NCI-H524 treated with DMSO at 0.1 percent for 48 hours (cell line): Measurements from ENCODE around the gene CYLD.
A peak's percentile ranks its signal among the peaks of the same experiment; 100 is the strongest.

Experiments used
- DNase-seq: peaks from one replicate; lab custom pipeline; 2025; lab: John Stamatoyannopoulos, UW

CYLD gene

DNA sequence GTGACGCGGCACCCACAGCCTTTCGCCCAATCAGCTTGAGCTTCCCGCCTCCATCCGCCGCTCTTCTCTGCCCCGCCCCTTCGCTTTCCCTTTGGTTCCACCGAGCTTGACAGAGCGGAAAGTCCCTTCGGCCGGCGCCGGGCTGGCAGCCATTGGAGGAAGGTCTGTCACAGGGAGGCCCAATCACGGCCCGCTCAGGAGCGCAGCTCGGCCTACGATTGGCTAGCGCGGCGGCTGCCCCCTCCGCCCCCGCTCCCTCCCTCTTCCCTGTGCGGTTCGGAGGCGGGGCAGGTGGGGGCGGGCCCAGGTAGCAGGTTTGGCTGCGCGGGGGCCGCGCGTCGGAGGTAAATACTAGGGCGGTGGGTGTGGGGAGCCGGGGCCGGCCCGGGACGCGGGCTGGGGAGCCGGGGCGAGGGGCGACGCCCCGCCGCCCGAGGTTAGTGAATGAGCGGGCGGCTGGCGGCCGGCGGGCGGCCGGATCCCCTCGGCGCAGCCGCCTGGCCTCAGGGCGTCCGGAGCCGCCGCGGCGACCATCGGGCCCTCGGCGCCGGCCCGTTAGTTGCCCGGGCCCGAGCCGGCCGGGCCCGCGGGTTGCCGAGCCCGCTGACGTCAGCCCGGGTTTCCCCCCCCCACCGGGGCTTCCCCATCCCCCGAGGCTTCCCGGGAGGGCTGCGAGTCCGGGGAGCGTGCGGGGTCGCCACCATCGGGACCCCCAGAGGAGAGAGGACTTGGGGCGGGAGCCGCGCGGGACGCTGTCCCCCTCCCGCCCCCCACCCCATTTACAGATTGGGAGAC, at the start of gene CYLD:
TSS of gene CYLD (plus strand) at position 306 of the 795 bp plus-strand sequence. CDS start 7,613 bp downstream, outside the sequence.
- DNase-seq, result peak; percentile 94

DNA sequence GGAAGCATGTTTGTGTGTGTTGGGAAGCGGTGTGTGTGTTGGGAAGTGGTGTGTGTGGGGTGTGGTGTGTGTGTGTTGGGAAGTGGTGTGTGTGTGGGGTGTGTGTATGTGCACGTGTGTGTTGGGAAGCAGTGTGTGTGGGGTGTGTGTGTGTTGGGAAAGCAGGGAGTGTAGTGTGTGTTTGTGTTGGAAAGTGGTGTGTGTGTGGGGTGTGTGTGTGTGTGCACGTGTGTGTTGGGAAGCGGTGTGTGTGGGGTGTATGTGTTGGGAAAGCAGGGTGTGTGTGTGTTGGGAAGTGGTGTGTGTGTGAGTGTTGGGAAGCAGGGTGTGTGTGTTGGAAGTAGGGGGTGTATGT, 49.3 kb upstream of the CYLD start:
- no peak for DNase-seq

GRCh38 chr16:50692999-50693781, 48.7 kb upstream of the CYLD start, which contains the start of gene NOD2:
TSS of gene NOD2 (plus strand) at chr16:50693606. CDS start at chr16:50699496, 5,890 bp downstream.
- DNase-seq, result no peak

- DNase-seq, result no peak
Measured at GRCh38 chr16:50694206-50694605, 47.7 kb upstream of the CYLD start.

DNA sequence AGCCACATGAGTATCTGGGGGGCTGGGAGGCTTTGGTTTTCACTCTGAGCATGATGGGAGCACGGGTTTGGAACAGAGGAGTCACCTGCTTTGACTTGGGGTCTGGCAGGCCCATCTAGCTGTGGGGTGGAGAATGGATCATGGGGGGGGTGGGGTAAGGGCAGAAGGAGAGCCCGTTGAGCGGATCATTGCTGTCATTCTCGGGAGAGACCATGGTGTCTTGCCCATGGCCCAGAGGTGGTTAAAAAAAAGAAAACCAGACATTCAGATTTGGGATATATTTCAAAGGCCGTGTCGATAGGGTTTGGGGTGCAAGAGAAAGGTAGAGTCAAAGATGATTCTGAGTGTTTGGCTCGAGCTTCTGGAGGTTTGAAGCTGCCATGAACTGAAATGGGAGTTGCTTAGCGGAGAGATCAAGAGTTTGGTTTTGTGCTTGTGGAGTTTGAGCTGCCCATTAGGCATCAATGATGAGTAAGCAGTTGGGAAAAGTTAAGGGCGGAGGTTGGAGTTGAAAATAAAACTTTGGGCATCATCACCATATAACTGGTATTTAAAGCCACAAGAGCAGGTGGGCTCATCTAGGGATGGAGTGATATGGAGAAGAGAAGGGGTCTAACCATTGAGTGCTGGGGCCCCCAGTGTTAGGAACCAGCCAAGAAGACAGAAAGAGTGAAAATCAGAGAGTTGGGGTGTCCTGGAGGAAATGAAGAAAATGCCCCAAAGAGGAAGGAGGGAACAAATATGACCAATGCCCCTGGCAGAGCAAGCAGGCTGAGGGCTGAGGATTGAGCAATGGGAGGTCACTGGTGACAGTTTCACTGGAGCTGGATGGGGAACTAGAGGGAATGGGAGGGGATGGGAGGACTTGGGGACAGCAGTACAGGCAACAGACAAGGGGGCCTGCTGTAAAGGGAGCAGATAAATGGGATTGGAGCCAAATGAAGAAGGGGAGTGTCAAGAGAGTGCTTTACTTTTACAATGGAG, 46.6 kb upstream of the CYLD start:
- DNase-seq, result no peak

DNA sequence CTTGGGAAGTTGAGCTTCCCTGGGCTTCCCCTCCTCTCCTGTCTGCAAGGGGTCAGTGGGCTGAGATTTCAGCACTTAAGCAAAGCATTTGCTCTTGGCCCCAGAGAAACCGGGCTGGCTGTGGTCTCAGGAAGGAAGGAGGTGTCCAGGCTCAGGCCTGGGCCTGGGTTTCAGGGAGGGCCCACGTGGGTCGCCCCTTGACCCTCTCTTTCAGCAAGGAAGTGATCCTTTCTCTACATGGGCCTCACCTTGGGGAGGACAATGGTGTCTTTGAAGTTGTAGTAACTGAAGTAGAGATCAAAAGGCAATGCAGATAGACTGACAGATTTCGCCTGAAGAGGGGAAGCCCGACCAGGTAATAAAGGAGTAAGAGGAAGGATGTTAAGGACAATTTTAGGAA, 45.8 kb upstream of the CYLD start:
- DNase-seq, result no peak

DNA sequence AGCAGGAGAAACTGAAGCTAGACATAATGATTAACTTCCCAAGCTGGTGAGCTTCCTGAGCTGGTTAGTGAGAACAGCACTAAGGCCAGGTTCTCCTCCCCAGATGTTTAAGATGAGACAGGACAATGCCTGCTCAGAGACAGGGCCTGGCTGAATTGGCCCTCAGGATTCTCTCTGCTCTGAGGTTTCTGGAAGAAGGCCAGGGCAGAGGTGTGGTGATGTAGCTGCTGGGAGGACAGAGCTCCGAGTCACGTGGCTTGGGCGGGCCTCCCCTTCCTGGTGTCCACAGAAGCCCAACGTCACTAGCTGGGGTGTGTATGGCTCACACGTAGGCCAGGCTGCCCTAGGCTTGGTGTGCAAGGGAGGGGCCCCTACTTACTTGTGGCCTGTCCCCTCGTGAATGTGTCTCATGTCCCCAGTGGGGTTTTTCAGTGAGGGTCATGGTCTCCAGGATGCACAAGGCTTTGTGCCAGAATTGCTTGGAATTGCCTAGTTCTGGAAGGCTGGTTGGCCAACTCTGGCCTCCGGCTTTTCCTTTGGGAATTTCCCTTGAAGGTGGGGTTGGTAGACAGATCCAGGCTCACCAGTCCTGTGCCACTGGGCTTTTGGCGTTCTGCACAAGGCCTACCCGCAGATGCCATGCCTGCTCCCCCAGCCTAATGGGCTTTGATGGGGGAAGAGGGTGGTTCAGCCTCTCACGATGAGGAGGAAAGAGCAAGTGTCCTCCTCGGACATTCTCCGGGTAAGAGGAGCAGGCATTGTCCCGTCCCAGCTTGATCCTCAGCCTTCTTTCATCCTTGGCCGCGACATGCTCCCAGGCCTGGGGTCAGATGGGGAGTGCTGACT, 45.1 kb upstream of the CYLD start:
- DNase-seq, result no peak

GRCh38 chr16:50697421-50697715, 44.5 kb upstream of the CYLD start:
- no peak for DNase-seq

DNA sequence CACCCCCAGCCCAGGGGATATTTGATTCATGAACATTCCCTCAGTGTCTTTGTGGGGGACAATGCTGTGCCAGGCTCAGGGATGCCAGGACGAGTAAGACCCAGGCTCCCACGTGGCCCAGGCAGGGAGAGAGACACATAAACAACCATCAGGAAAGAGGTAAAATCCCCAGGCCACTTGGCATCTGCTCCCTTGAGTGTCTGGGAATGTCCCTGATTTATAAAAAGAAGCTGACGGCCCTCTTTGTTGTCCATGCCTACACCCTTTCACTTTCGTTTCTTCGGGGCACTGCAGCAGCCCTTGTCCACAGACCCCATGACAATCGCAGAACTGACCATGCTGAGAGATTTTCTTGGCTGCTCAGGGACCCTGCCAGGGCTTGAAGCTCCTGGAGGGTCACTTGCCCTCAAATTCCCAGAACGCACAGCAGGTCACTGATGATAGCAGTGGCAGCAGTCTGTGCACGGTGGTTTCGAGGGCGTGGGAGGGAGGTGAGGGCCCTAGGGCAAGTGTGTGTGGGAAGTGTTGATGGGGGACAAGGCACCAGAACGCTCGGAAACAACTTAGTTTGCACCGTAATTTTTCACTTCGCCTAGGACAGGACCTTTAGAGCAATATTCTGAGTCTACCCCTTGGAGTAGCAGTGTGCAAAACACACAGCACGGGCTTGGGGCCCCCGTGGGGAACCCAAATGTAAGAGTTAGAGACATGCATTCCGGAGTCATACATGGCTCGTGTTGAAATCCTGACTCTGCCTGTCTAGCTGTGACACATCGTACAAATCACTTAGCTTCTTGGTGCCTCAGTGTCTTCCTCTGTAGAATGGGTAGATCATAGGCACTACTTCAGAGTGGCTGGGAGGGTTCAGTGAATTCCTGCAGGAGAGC, 43.8 kb upstream of the CYLD start:
- DNase-seq, result no peak

DNA sequence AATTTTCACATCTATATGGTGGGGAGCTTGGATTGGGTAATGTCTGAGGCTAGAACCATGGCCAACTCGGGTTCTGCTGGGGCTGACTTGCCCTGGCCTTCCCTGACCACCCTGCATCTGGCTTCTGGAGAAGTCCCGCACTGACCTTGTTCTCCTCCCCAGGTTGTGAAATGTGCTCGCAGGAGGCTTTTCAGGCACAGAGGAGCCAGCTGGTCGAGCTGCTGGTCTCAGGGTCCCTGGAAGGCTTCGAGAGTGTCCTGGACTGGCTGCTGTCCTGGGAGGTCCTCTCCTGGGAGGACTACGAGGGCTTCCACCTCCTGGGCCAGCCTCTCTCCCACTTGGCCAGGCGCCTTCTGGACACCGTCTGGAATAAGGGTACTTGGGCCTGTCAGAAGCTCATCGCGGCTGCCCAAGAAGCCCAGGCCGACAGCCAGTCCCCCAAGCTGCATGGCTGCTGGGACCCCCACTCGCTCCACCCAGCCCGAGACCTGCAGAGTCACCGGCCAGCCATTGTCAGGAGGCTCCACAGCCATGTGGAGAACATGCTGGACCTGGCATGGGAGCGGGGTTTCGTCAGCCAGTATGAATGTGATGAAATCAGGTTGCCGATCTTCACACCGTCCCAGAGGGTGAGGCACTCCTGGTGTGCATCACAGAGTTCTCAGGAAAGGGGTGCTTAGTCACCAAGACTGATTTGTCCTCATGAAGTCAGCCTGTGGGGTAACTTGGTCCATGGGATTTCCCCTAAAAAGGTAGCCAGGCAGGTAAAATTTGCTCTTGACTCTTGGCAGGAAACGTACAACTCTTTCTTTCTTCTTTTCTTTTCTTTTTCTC, 42.3 kb upstream of the CYLD start:
- DNase-seq, result no peak

- DNase-seq, result peak; percentile 18
Measured at GRCh38 chr16:50702725-50703124, 39.2 kb upstream of the CYLD start.

- no peak for DNase-seq
Measured at GRCh38 chr16:50704245-50704644, 37.6 kb upstream of the CYLD start.

GRCh38 chr16:50705436-50706110, 36.3 kb upstream of the CYLD start:
- DNase-seq, result no peak

DNA sequence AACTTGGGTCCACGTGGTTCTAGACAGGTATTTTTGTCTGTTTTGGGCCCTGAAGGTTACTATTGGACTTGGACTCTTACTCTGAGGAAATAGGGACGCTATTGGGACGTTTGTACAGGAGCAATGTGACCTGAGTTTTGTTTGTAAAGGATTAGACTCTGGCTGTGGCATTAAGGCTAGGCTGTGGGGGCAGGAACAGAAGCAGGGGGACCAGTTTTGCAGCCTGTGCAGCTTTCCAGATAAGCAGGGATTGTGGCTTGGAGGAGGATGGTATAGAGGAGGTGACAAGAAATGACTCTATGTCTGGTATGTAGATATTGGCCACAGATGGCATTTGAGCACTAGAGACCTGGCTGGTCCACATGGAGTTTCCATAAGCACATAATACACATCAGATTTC, 35.6 kb upstream of the CYLD start:
- no peak for DNase-seq

- DNase-seq, result no peak
Measured at GRCh38 chr16:50708373-50709060, 33.4 kb upstream of the CYLD start.

DNA sequence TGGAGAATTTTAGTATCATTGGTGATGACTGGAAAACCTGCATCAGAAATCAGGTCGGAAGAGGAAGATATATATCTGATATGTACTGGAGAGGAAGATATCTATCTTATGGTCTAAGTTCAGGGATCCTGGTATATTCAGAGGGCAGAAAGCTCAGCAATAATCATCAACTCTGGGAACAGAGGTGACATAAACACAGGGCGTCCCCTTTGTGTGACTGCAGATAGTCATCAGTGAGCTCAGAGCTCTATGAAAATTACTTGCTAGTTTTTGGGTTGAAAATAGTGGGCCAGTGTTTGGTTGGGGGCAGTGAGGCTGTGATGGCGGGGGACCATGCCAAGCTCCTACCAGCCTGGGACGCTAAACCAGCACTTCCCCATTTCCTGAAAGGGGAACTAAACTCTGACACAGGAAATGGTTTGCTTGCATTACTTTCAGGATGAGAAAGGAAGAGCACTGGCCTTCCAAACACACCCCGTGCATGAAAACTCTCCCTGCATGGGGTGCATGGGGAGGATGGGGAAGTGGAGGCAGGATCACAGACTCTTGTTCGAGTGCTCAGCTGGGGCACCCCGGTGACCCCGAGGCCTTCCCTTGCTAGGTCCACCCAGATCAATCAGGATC, 32.7 kb upstream of the CYLD start:
- DNase-seq, result no peak

- no peak for DNase-seq
Measured at GRCh38 chr16:50709980-50710379, 31.9 kb upstream of the CYLD start.

DNA sequence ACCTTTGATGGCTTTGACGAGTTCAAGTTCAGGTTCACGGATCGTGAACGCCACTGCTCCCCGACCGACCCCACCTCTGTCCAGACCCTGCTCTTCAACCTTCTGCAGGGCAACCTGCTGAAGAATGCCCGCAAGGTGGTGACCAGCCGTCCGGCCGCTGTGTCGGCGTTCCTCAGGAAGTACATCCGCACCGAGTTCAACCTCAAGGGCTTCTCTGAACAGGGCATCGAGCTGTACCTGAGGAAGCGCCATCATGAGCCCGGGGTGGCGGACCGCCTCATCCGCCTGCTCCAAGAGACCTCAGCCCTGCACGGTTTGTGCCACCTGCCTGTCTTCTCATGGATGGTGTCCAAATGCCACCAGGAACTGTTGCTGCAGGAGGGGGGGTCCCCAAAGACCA, 30.8 kb upstream of the CYLD start:
- no peak for DNase-seq
